Occipital lobe (tissue), 2 donors: ENCODE results near the gene DNAJC11. TPM values are rescaled to one million over a fixed set of nuclear protein-coding genes. Genes with fewer than 3 reads are reported as not detected.
"Not testable (repeated sequence)": the region's sequence is repeated elsewhere in the genome, so short reads cannot be mapped to it uniquely, and the experiment has no call there.

Experiments used
- DNase-seq: peaks from one replicate; lab custom pipeline; 2025; lab: John Stamatoyannopoulos, UW
- total RNA-seq: library from RNA; depleted of rRNA; stranded (reverse); fragments of >200 nt; gene quantifications from one replicate; pipeline ENCODE4 v1.2.3, GENCODE V29; 2014

Gene DNAJC11
- total RNA-seq, 1 donor from 2014 or later: 32.8 TPM

- DNase-seq: no peak
Observed at GRCh38 chr1:6600410-6601048, 101.1 kb downstream of the DNAJC11 start.

DNA sequence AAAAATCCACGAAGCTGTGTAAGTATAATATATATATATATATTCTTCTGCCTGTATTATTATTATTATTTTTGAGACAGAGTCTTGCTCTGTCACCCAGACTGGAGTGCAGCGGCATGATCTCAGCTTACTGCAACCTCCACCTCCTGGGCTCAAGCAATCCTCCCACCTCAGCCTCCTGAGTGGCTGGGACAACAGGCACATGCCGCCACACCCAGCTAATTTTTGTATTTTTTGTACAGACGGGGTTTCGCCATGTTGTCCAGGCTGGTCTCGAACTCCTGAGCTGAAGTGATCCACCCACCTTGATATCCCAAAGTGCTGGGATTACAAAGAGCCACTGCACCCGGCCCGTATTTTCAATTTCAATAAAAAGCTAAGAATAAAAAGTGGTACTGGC lies 101.6 kb downstream of the DNAJC11 start:
- DNase-seq: not testable (repeated sequence)

DNA sequence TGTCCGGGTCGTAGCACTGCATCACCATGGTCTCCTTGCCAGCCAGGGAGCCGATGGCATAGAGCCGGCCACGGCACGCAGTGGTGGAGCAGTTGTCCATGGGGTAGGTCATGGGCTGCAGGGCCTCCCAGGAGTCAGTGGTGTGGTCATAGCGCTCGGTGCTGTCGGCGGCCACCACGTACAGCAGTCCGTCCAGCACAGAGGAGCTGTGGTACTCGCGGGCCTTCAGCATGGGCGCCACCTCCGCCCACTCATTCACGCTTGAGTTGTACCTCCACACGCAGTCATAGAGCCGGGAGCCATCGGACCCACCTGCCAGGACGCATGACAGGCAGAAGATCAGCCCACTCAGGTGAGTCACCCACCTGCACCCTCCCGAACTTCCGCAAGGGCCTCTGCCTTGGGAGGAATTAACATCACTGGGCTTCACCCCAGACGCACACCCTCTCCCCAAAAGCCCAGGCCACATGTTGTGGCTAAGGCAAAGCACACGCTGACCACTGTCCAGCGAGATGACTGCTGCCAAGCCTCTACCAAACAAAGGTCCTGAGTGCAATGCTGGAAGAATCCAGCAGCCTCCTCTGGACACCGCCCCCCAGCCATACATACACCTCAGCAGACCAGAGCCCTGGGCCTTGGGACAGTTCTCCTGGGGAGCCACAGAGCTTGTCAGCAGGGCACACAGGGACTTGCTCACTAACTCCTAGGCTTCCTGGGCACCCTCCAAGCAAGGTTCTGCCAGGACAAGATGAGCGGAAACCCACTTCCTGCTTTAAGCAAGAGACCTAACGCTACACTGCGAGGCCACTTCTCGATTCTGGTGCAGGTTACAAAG lies 102.3 kb downstream of the DNAJC11 start:
- DNase-seq: peak; percentile 30

- no peak for DNase-seq
Observed at GRCh38 chr1:6597777-6598131, 103.9 kb downstream of the DNAJC11 start.

GRCh38 chr1:6596886-6597776 lies 104.5 kb downstream of the DNAJC11 start:
- DNase-seq: no peak

DNA sequence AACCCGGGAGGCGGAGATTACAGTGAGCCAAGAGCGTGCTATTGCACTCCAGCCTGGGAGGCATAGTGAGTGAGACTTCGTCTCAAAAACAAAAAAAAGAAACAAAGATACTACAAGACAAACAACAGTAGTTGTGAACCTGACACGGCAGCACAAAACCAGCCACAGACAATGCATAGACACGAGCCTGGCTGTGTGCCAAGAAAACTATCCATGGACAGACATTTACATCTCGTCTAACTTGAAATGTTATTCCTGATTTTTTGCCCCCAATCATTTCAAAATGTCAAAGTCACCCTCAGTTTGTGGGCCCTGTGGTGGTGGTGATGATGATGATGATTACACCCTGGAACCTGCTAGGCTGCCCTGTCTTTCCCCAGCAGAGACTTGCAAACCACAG lies 105.3 kb downstream of the DNAJC11 start:
- DNase-seq: no peak

GRCh38 chr1:6594977-6595740 lies 106.5 kb downstream of the DNAJC11 start:
- no peak for DNase-seq

DNA sequence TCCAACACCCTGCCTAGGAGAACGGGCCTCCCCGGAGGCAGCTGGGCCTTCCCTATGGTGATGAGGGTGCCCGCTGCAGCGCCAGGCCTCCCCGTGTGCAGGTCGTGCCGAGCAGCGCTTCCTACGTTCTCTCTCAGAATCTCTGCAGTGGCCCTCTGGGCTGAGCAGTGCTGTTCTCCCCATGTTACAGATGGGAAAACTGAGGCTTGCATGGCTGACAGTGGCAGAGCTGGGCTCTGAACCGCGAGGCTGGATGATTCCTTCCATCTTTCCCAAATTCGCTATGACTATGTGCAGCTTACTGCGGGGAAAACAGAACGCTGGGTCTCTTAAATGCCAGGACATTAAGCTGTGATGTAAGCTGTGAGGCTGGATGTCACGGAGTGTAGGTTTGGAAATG lies 107.8 kb downstream of the DNAJC11 start:
- no peak for DNase-seq

DNA sequence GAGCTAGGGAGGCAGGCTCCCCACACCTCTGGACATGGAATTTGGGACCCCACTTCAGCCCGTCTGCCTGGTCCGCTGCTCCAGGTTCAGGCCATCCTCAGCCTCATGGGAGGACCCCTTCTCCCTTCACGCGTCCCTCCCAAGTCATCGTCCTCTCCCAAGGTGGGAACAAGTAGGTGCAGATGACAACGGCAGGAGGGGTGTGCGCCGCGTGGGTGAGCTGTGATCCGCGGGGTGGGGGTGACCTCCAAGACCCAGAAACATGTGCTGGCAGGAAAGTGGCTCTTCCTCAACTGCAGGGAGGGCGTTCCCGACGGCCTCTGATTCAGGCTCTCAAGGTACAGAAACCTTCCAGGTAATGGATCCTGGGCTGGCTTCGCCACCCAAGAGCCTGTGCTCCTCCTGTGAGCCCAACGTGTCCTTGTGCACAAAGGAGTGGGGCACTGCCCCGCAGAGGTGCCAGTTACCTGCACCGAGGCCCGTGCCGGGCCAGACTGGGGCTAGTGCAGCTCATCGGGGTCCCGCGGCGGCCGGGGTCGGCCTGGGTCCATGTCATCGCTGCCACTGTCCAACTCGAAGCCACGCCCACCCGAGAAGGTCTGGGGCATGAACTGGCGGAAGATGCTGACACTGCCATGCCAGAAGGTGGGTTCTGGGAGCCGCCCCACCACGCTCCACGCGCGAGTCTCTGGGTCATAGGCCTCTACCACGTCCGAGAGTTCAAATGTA lies 108.6 kb downstream of the DNAJC11 start:
- DNase-seq: no peak

DNA sequence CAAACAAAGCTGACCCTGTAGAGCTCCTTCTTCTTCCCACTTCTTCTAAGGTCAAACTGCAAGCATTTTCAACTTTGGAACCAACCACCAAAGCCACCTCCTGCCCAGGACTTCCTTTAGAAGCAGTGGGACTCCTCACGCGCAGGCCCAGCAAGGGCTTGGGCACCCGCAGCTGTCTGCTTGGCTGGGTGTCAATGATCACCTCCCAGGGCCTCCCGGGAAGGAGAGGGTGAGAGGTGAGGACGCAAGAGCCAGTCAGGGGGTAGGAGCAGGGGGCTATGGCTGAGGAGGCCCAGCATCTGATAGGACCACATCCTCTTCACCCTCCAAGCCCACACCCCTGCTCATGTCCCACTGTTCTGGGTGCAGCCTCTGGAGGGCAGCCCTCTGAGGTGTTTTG lies 109.2 kb downstream of the DNAJC11 start:
- DNase-seq: no peak

- DNase-seq: no peak
Observed at GRCh38 chr1:6591644-6592043, 110.0 kb downstream of the DNAJC11 start.

- no peak for DNase-seq
Observed at GRCh38 chr1:6591222-6591621, 110.4 kb downstream of the DNAJC11 start.

DNA sequence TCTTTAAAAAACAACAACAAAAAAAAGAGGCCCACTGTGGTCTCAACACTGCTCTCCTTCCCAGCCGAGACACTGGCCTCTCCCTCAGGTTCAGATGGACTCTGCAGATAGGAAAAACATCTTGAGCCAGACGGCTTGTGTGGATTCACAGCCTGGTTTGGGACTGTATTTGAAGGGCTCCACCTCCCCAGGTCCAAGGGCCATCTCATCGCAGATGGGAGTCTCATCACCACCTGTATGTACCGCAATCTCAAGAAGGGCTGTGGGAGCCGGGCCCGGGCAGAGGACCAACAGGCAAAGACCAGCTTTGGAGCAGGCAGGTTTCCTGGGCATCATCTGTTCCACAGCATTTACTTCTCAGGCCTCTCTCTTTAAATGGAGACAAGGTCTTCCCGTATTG lies 111.6 kb downstream of the DNAJC11 start:
- DNase-seq: no peak

- DNase-seq: no peak
Observed at GRCh38 chr1:6588893-6589520, 112.6 kb downstream of the DNAJC11 start.

DNA sequence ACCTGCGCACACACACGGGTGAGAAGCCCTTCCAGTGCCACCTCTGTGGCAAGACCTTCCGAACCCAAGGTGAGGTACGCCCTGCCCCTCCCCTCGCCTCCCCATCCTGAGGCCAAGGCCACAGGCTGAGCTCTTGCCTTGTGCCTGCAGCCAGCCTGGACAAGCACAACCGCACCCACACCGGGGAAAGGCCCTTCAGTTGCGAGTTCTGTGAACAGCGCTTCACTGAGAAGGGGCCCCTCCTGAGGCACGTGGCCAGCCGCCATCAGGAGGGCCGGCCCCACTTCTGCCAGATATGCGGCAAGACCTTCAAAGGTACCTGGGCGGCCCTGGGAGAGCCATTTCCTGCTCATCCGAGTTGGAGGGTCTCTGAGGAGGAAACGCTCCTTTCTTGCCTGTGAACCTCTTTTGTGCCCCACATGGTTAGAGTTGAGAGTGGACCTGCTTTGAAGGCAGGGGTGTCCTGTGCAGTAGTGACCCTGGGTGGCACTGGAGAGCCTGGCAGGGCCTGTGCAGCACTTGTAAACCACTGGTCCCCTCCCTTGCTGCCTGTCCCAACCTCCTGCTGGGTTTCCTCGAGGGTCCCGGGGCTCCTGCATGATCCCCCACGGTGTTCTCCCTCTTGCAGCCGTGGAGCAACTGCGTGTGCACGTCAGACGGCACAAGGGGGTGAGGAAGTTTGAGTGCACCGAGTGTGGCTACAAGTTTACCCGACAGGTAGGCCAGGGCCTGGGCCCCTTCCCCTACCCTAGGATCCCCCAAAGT lies 113.3 kb downstream of the DNAJC11 start:
- DNase-seq: no peak

DNA sequence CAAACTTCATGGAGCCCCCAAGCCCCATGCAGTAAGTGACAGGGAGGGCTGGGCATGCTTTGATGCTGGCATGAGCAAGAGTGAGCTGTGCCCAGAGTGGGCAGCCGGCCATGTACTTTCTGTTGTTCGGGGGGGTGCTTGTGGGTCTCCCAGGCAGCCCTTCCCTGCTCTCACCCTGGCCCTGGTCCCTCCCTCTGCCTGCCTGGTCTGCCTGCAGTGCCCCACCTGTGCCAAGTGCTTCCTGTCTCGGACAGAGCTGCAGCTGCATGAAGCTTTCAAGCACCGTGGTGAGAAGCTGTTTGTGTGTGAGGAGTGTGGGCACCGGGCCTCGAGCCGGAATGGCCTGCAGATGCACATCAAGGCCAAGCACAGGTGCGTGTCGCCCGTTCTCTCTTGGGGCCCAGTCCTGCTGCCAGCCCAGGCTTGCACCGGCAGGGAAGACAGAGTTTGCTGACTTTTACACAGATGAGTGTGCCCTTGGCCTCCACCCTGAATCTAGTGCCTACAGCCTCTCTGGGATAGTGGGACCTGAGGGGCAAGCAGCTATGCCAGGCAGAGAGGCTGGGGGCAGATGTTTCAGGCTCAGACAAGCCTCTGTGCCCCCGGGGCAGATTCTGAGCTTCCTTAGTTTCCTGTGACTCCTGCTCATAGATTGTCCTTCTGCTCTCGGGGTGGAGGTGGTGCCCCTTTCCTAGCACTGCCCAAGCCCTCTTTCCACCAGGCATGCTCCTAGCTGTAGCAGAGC lies 114.2 kb downstream of the DNAJC11 start:
- peak; percentile 53 for DNase-seq

GRCh38 chr1:6586404-6586816 lies 115.2 kb downstream of the DNAJC11 start:
- no peak for DNase-seq

- DNase-seq: no peak
Observed at GRCh38 chr1:6585841-6586240, 115.8 kb downstream of the DNAJC11 start.
